Activated CD4-positive, alpha-beta T cell treated with anti-CD3 and anti-CD28 coated beads for 4 hours (primary cell): ENCODE measurements around the gene MOGAT3.

Experiments
- DNase-seq, 2 donors: peaks; one replicate each; pipeline ENCODE4 v3.0.0-alpha.2; 2020

Gene MOGAT3

GRCh38 chr7:101233907-101234547 is 33.2 kb upstream of the MOGAT3 start:
- DNase-seq: no peak

- DNase-seq: no peak
Observed at GRCh38 chr7:101232141-101232850, 31.5 kb upstream of the MOGAT3 start.

- DNase-seq: no peak
Observed at GRCh38 chr7:101231644-101232043, 30.8 kb upstream of the MOGAT3 start.

GRCh38 chr7:101226721-101227120 is 25.9 kb upstream of the MOGAT3 start:
- DNase-seq: no peak

- DNase-seq: no peak
Observed at GRCh38 chr7:101225650-101226049, 24.8 kb upstream of the MOGAT3 start.

- DNase-seq: no peak
Observed at GRCh38 chr7:101223528-101223927, 22.7 kb upstream of the MOGAT3 start.

- no peak for DNase-seq
Observed at GRCh38 chr7:101222275-101222830, 21.5 kb upstream of the MOGAT3 start.

- no peak for DNase-seq
Observed at GRCh38 chr7:101220295-101220694, 19.5 kb upstream of the MOGAT3 start.

- no peak for DNase-seq
Observed at GRCh38 chr7:101218236-101219125, 17.6 kb upstream of the MOGAT3 start.

- DNase-seq: peak; percentile 97
Observed at GRCh38 chr7:101217388-101218235, 16.8 kb upstream of the MOGAT3 start, which contains the start of the genes PLOD3 and ZNHIT1. PLOD3 (minus strand) TSS chr7:101217581; CDS start chr7:101217274, 307 bp downstream. ZNHIT1 (plus strand) TSS chr7:101218165; CDS start chr7:101218196, 31 bp downstream.

GRCh38 chr7:101216860-101217387 is 16.1 kb upstream of the MOGAT3 start:
- no peak for DNase-seq

- no peak for DNase-seq
Observed at GRCh38 chr7:101216001-101216859, 15.4 kb upstream of the MOGAT3 start.

GRCh38 chr7:101212014-101212413 is 11.2 kb upstream of the MOGAT3 start:
- DNase-seq: no peak

- no peak for DNase-seq
Observed at GRCh38 chr7:101211501-101211900, 10.7 kb upstream of the MOGAT3 start.

- DNase-seq: no peak
Observed at GRCh38 chr7:101210143-101210542, 9.3 kb upstream of the MOGAT3 start.

GRCh38 chr7:101208794-101209193 is 8.0 kb upstream of the MOGAT3 start:
- no peak for DNase-seq

- DNase-seq: no peak
Observed at GRCh38 chr7:101207459-101207858, 6.6 kb upstream of the MOGAT3 start.

GRCh38 chr7:101206665-101207042 is 5.8 kb upstream of the MOGAT3 start:
- DNase-seq: no peak

- DNase-seq: no peak
Observed at GRCh38 chr7:101205901-101206664, 5.2 kb upstream of the MOGAT3 start.
